ENCODE measurements around the gene KDM3B.

Gene KDM3B

DNA sequence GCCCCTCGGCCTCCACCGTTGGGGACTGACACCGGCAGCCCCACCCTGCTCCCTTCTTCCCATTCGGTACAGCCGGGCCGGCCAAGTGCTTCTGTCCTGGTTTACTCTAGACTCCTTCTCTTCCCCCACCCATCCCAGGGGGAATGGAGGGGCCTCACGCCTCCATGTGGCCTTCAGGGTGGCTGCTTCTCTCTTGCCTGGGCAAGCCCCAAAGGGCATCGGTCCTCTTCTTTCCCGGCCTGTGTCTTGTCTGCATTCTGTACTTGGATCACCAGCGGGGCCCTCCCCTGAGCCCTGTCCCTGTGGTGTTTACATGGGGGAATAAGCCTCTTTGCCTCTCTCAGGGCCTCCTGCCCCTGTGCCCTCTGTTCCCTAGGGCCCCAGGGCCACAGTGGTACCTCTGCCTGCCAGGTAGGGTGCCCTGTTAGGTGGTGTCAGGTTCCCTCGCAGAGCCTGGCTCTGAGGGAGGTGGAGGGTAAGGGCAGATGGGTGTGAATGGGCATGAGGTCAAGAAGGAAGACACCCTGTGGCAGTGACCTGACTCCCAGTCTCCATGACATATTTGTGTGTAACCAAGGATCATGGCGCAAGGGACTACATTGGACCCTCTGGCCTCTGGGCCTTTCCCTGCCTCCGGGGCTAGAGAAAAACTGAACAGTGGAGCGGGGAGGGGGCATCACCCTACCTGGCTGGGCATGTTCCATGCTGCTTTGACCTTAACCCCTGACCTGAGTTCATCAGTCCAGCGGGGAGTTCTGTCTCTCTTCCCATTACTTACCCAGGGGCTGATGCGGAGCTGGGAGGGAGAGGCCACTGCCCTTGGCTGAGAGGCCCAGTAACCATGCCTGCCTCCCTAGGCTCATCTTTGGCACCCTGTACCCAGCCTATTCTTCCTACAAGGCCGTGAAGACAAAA lies 87.9 kb downstream of the KDM3B start:
- TF ChIP-seq, protein P1, sequence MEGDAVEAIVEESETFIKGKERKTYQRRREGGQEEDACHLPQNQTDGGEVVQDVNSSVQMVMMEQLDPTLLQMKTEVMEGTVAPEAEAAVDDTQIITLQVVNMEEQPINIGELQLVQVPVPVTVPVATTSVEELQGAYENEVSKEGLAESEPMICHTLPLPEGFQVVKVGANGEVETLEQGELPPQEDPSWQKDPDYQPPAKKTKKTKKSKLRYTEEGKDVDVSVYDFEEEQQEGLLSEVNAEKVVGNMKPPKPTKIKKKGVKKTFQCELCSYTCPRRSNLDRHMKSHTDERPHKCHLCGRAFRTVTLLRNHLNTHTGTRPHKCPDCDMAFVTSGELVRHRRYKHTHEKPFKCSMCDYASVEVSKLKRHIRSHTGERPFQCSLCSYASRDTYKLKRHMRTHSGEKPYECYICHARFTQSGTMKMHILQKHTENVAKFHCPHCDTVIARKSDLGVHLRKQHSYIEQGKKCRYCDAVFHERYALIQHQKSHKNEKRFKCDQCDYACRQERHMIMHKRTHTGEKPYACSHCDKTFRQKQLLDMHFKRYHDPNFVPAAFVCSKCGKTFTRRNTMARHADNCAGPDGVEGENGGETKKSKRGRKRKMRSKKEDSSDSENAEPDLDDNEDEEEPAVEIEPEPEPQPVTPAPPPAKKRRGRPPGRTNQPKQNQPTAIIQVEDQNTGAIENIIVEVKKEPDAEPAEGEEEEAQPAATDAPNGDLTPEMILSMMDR (IDR thresholded peaks at IDR 0.05; ENCODE audit: low read length, missing control alignments), result no peak
- no peak overlapping the region for H3K4me3 ChIP-seq (replicated peaks; ENCODE audit: low read depth, low read length)
- no peak for DNase-seq (ENCODE audit: low read depth)

DNA sequence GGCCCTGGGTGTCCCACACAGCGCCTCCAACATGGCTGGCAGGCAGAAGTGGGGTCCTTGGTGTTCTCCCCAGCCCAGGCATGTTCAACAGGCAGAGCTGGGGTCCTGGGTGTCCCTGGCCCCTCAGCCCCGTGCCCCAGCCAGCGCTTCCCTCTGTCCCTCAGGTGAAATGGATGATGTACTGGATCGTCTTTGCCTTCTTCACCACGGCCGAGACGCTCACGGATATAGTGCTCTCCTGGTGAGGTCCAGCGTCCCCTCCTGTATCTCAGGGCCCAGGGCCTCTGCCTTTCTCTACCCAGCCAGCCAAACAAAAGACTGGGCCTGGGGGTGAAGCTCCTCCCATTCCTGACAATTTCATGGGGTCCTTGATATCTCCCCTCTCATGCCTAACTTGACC lies 88.7 kb downstream of the KDM3B start:
- H3K4me3 ChIP-seq (replicated peaks; ENCODE audit: low read depth, low read length), result no peak overlapping the region
- TF ChIP-seq, protein P1 (IDR thresholded peaks at IDR 0.05; ENCODE audit: low read length, missing control alignments), result no peak

DNA sequence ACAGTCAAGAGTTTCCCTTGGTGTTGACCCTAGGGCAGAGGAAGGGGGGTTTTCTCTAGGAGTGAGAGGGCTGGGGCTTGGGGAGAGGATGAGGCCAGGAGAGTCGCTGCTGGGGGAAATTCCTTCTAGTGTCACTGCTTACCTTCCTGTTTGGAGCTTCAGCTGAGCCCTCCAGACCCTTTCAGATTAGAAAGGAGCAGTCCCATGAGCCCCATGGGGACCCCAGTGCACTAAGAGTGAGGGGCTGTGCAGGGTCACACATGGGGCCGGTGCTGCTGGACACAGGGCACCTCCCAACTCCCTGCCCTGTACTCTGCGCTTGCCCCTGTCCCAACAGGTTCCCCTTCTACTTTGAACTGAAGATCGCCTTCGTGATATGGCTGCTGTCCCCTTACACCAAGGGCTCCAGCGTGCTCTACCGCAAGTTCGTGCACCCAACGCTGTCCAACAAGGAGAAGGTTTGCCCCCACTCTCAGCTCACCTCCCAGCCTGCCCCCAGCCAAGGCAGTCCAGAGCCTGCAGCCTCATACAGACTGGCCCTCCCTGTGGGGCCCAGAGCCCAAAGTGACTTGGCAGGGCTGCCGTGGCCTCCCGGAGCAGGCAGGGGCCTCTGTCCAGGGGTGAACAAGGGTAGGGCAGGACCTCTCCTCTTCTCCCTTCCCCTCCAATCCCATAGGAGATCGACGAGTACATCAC lies 91.7 kb downstream of the KDM3B start:
- DNase-seq (ENCODE audit: low read depth), result no peak
- TF ChIP-seq, protein P1 (IDR thresholded peaks at IDR 0.05; ENCODE audit: low read length, missing control alignments), result no peak
- H3K4me3 ChIP-seq (replicated peaks; ENCODE audit: low read depth, low read length), result no peak overlapping the region

More for the DNA sequence above, 88.7 kb downstream of the KDM3B start:
- DNase-seq (ENCODE audit: low read depth), result no peak

DNA sequence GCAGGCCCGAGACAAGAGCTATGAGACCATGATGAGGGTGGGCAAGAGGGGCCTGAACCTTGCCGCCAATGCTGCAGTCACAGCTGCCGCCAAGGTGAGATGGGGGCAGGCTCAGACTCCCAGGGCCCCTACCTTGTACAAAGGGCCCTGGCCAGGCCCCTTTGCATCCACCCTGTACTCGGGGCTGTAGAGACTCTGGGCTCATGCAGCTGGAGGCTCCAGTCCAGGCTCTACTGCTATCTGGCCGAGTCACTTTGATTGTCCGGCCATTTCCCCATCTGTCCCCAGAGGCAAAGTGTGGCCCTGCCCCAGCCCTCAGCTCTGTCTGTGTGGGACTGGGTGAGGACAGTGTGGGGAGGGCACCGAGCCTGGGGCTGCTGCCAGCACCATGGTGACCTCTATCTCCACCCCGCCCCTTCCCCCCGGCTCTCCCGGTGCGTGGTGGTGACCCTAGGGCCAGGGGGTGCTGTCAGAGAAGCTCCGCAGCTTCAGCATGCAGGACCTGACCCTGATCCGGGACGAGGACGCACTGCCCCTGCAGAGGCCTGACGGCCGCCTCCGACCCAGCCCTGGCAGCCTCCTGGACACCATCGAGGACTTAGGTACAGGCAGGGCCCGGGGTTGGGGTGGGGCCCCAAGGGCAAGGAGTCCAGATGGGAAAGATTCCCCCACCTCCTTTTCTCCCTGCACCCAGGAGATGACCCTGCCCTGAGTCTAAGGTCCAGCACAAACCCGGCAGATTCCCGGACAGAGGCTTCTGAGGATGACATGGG lies 92.5 kb downstream of the KDM3B start:
- TF ChIP-seq, protein P1 (IDR thresholded peaks at IDR 0.05; ENCODE audit: low read length, missing control alignments), result no peak
- no peak overlapping the region for H3K4me3 ChIP-seq (replicated peaks; ENCODE audit: low read depth, low read length)
- DNase-seq (ENCODE audit: low read depth), result no peak

DNA sequence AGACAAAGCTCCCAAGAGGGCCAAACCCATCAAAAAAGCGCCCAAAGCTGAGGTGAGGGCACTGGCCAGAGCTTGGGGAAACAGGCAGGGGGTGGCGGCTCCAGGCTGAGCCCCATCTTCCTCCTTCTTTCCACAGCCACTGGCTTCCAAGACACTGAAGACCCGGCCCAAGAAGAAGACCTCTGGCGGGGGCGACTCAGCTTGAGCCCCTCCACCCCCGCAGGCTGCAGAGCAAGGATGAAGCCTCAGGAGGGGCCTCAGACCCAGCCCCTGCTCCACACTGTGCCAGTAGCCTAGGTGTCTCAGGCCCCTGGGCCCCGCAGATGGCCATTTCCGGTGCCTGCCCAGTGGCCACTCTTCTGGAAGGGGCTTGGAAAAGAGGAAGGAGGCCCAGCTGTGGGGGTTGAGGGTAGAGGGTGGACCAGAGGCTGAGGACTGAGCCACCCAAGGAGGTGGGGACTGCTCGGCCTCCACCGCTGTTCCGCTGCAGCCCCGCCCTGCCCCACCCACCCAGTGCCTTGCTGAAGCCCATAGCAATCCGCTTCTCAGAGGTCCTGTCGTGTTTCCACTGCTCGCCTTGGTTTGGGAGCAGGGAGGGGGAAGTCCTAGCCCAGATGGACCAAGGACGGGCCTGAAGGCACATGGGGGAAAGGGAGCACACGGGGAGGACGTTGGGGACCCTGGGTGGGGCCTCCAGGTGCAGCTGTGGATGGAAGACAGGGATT lies 93.2 kb downstream of the KDM3B start:
- TF ChIP-seq, protein P1 (IDR thresholded peaks at IDR 0.05; ENCODE audit: low read length, missing control alignments), result no peak
- H3K4me3 ChIP-seq (replicated peaks; ENCODE audit: low read depth, low read length), result no peak overlapping the region
- DNase-seq (ENCODE audit: low read depth), result no peak

DNA sequence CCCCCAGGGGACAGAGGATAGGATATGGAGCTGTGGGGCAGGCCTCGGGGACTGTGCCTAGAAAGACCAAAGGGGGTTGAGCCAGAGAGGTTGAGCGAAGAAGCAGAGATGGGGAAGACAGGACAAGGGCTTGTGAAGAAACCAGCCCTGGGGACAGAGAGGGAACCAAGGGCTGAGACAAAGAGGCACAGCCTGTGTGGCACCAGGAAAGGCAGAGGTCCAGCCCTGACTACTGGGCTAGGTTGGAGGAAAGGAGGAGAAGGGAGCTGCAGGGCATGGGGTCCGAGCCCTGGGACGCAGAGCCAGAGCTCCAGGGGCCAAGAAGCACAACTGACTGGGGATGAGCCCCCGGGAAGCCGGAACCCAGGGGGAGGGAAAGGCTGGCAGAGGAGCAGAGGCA lies 95.6 kb downstream of the KDM3B start:
- no peak overlapping the region for H3K4me3 ChIP-seq (replicated peaks; ENCODE audit: low read depth, low read length)
- TF ChIP-seq, protein P1 (IDR thresholded peaks at IDR 0.05; ENCODE audit: low read length, missing control alignments), result no peak

More for the DNA sequence above, 95.6 kb downstream of the KDM3B start:
- DNase-seq (ENCODE audit: low read depth), result no peak
